NCI-H524 (cell line): ENCODE data around the gene GOLIM4.
A peak's percentile ranks its signal among the peaks of the same experiment; 100 is the strongest.

ENCODE experiments used
- DNase-seq, 2 experiments: peaks; one replicate each; lab custom pipeline; 2025; lab: John Stamatoyannopoulos, UW

GOLIM4 gene

GRCh38 chr3:168097381-168097780 is 1.7 kb upstream of the GOLIM4 start:
- DNase-seq: no peak

- DNase-seq: peak; percentile 94 to 98
These were observed 507 bp upstream of the GOLIM4 start for GRCh38 chr3:168096210-168096652.

- DNase-seq: peak; percentile 76 to 79
These were observed 680 bp downstream of the GOLIM4 start for GRCh38 chr3:168094877-168095610.

- no peak for DNase-seq
These were observed 1.2 kb downstream of the GOLIM4 start for GRCh38 chr3:168094580-168094876.

GRCh38 chr3:168093790-168094189 is 1.9 kb downstream of the GOLIM4 start:
- DNase-seq: peak in 1 of 2 experiments; percentile 25

- DNase-seq: peak in 1 of 2 experiments; percentile 65
These were observed 2.5 kb downstream of the GOLIM4 start for GRCh38 chr3:168093229-168093628.

GRCh38 chr3:168091941-168092340 is 3.8 kb downstream of the GOLIM4 start:
- peak in 1 of 2 experiments; percentile 24 for DNase-seq

- DNase-seq: no peak
These were observed 4.3 kb downstream of the GOLIM4 start for GRCh38 chr3:168091302-168091858.

GRCh38 chr3:168090306-168091085 is 5.2 kb downstream of the GOLIM4 start:
- DNase-seq: no peak

- no peak for DNase-seq
These were observed 6.4 kb downstream of the GOLIM4 start for GRCh38 chr3:168089179-168089771.

- peak in 1 of 2 experiments; percentile 11 for DNase-seq
These were observed 7.5 kb downstream of the GOLIM4 start for GRCh38 chr3:168088106-168088720.

GRCh38 chr3:168087539-168087938 is 8.2 kb downstream of the GOLIM4 start:
- DNase-seq: peak in 1 of 2 experiments; percentile 35

- peak in 1 of 2 experiments; percentile 7 for DNase-seq
These were observed 9.0 kb downstream of the GOLIM4 start for GRCh38 chr3:168086541-168087260.

GRCh38 chr3:168085491-168086119 is 10.1 kb downstream of the GOLIM4 start:
- DNase-seq: peak; percentile 49 to 81

GRCh38 chr3:168083906-168084305 is 11.8 kb downstream of the GOLIM4 start:
- no peak for DNase-seq

GRCh38 chr3:168081856-168082255 is 13.9 kb downstream of the GOLIM4 start:
- no peak for DNase-seq

- no peak for DNase-seq
These were observed 14.5 kb downstream of the GOLIM4 start for GRCh38 chr3:168081171-168081771.

- DNase-seq: no peak
These were observed 15.1 kb downstream of the GOLIM4 start for GRCh38 chr3:168080499-168081170.

GRCh38 chr3:168080022-168080421 is 15.7 kb downstream of the GOLIM4 start:
- no peak for DNase-seq

- DNase-seq: no peak
These were observed 18.6 kb downstream of the GOLIM4 start for GRCh38 chr3:168077091-168077490.
